Measurements from ENCODE around the gene RAB21.

The RAB21 gene

DNA sequence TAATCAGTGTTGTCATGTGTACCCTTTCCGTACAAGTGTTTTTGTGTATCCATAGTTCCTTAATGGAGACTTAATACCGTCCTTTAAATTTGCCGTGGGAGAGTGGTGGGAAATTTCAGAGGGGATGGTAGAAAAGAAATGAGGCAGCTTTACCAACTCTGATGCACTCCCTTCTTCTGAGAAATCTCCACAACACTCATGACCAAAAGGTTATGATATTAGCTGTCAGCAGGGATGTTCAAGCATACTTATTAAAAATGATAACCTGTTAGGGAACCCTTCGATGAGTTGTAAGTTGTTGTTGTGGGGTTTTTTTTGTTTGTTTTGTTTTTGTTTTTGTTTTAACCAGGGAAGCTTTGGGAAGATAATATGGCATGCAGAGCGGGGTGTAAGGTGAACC, 12.5 kb downstream of the RAB21 start:
- H3K27ac Mint-ChIP-seq: peak overlapping the region; percentile 36
- peaks cover 74% of the 10 kb centered on the region for H3K4me1 Mint-ChIP-seq
- H3K27me3 Mint-ChIP-seq: no peaks in the 10 kb centered on the region
- H3K9me3 Mint-ChIP-seq: peaks cover 4% of the 10 kb centered on the region
- peaks cover 29% of the 10 kb centered on the region for H3K36me3 Mint-ChIP-seq
- peak overlapping the region; percentile 40 for H3K4me3 Mint-ChIP-seq

DNA sequence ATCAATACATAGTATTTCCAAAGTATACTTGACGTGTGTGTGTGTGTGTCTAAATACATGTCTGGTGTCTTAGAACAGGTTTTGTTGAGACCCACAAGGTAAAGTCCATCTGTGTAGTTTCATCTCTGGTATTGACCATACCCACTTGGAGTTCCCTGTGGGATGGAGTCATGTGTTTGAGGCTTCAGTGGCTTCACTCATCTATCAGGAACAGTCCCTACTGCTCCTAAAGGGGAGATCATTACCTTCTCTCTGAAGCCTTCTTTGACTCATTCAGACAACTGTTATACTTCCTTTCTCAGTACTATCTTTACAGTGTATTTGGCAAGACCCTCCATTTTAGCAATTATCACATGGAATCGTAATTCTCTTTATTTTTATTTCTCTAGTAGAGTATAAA, 14.2 kb downstream of the RAB21 start:
- no peak overlapping the region for H3K27ac Mint-ChIP-seq
- H3K27me3 Mint-ChIP-seq: no peaks in the 10 kb centered on the region
- no peaks in the 10 kb centered on the region for H3K9me3 Mint-ChIP-seq
- H3K4me1 Mint-ChIP-seq: peaks cover 64% of the 10 kb centered on the region
- H3K4me3 Mint-ChIP-seq: no peak overlapping the region
- peaks cover 28% of the 10 kb centered on the region for H3K36me3 Mint-ChIP-seq

DNA sequence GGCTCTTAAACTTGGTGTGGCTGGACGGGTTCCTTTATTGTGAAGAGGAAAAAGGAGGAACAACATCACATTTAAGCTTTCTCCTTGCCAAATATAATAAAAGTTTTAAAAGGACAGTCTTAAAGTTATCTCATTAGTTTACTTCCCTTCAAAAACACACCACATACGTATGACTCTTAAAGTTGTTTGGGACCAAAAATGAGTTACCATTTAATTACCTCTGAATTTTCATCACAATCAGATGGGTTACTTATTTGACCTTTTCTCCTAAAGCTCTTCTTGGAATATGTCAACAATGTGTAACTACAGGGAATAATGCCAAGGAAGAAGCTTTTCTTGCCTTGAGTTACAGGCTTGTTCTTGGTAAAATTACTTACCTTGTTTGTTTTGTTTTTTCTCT, 16.4 kb downstream of the RAB21 start:
- H3K4me1 Mint-ChIP-seq: peaks cover 47% of the 10 kb centered on the region
- no peak overlapping the region for H3K27ac Mint-ChIP-seq

DNA sequence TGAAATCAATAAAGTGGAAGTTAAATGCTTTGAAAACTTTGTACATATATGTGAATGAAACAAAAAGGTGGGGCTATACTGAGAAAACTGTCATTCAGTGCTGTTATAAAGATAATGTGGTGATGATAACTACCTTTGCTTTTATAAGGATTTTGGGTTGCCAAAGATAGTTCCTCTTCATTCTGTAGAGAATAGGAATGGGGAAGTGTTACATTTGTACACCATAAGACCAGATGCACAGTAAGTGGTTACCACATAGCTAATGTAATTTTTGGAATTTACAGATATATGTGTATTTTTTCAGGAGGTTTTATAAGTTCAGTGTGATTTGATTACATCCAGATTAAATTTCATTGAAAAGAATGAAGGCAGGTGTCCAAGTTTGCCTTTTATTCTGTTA, 18.1 kb downstream of the RAB21 start:
- Mint-ChIP-seq H3K4me3 (no peak overlapping the region), H3K27me3 (no peaks in the 10 kb centered on the region), H3K27ac (no peak overlapping the region), H3K9me3 (no peaks in the 10 kb centered on the region), H3K4me1 (peaks cover 30% of the 10 kb centered on the region), H3K36me3 (peaks cover 16% of the 10 kb centered on the region)

More for the DNA sequence above, 16.4 kb downstream of the RAB21 start:
- peaks cover 20% of the 10 kb centered on the region for H3K36me3 Mint-ChIP-seq
- no peak overlapping the region for H3K4me3 Mint-ChIP-seq
- H3K9me3 Mint-ChIP-seq: no peaks in the 10 kb centered on the region
- H3K27me3 Mint-ChIP-seq: no peaks in the 10 kb centered on the region

DNA sequence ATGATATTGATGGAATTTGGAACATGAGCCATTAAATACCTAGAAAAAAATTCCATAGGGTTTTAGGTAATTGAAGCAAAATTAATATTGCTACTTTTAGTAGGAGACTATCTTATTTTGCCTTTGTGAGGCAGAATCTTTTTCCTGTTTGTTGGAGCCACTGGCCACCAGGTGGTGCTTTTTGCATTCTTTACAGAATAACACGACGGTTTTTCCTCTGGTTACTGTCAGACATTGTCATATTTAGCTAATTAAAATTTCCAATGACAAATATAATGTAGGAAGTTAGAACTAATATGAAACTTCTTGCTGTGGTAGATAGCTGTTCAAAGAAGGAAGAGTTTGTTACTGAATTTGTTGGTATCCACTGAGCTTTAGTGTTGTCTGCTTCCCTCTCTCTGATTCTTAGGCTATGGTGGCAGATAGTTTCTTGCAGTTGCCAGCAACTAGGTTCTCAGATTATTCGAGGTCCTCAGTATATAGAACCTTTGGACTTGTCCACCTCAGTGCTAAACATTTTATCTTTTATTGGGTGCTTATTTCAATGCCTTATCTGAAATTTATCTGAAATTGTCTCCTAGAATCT, 25.7 kb downstream of the RAB21 start:
- Mint-ChIP-seq H3K36me3 (peaks cover 13% of the 10 kb centered on the region), H3K4me3 (no peak overlapping the region), H3K9me3 (no peaks in the 10 kb centered on the region), H3K27ac (peak overlapping the region; percentile 83), H3K27me3 (no peaks in the 10 kb centered on the region), H3K4me1 (peaks cover 6% of the 10 kb centered on the region)

DNA sequence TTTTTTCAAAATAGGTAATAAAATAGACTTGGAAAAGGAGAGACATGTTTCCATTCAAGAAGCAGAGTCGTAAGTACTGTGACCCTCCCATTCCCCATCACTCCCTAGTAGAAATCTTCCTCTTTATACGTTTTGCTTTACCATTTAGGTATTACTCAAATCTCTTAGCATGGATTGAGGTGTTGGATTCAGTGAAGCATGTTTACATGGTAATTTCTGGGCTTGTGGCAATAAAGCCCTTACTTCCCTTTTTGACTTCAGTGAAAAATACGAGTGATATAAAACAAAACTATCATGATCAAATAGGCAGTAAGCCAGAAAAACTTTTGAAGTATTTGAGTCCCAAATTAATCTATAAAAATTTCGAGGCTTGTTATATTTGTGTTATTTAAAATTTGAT, 27.4 kb downstream of the RAB21 start:
- no peaks in the 10 kb centered on the region for H3K27me3 Mint-ChIP-seq
- H3K4me3 Mint-ChIP-seq: no peak overlapping the region
- H3K4me1 Mint-ChIP-seq: peaks cover 15% of the 10 kb centered on the region
- peaks cover 17% of the 10 kb centered on the region for H3K36me3 Mint-ChIP-seq
- no peaks in the 10 kb centered on the region for H3K9me3 Mint-ChIP-seq
- no peak overlapping the region for H3K27ac Mint-ChIP-seq

DNA sequence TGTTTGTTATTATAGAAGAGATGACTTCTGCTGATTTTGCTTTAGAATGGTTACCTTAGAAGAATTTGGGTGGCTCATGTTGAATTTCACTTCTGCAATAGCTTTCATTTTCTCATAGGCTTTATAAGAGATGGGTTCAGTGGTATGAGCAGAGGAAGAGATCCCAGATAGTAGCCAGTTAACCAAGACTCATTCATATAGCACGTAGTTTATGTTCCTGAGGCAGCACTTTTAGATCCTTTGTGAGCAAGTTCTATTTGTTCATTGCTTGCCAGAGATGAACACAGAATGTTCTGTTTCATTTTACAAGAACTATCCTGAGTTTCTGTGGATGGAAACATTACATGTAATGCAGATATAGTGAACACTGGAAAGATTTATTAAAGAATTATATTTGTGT, 32.2 kb downstream of the RAB21 start:
- no peaks in the 10 kb centered on the region for H3K27me3 Mint-ChIP-seq
- H3K4me1 Mint-ChIP-seq: peaks cover 23% of the 10 kb centered on the region
- H3K9me3 Mint-ChIP-seq: no peaks in the 10 kb centered on the region
- no peak overlapping the region for H3K4me3 Mint-ChIP-seq
- H3K36me3 Mint-ChIP-seq: peaks cover 12% of the 10 kb centered on the region
- H3K27ac Mint-ChIP-seq: peak overlapping the region; percentile 56

DNA sequence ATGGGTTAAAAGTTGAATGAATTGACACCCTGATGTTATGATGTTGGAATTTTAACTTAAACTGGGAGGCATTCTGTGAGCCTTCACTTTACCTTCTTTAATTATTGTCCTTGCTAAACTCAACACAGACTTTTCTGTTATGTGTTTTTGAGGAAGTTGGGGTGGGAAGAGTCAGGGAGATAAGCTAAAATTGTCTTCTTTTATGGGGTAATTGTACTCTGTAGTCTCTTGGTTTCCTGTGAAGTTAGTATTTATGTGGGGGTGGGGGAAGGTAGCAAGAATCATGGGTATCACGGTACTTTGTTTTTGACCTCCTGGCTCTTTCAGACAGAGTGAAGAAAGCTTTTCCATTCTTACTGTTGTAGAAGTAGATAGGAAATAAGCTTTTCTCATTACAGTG, 32.9 kb downstream of the RAB21 start:
- Mint-ChIP-seq H3K27ac (peak overlapping the region; percentile 81), H3K36me3 (peaks cover 12% of the 10 kb centered on the region), H3K4me3 (no peak overlapping the region), H3K9me3 (no peaks in the 10 kb centered on the region), H3K4me1 (peaks cover 23% of the 10 kb centered on the region), H3K27me3 (no peaks in the 10 kb centered on the region)

DNA sequence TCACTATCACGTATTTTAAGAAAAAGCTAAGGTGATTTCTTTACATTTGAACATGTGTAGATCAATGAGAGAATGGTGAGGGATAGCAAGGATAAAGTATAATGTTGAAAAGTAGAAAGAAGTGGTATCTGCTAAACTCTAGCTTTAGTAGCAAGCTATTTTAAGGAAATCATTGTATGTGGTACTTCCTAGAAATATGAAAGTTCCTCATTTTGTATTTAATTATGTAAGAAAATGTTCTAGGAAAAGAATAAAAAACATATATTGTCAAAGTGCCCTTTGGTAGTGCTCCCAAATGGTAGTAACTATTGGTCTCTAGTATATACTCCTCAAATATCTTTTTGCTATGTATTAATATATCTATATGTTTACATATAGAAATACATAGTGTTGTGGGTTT, 35.7 kb downstream of the RAB21 start:
- Mint-ChIP-seq H3K9me3 (no peaks in the 10 kb centered on the region), H3K4me1 (peaks cover 23% of the 10 kb centered on the region), H3K27ac (no peak overlapping the region), H3K4me3 (no peak overlapping the region), H3K27me3 (no peaks in the 10 kb centered on the region), H3K36me3 (peaks cover 4% of the 10 kb centered on the region)

DNA sequence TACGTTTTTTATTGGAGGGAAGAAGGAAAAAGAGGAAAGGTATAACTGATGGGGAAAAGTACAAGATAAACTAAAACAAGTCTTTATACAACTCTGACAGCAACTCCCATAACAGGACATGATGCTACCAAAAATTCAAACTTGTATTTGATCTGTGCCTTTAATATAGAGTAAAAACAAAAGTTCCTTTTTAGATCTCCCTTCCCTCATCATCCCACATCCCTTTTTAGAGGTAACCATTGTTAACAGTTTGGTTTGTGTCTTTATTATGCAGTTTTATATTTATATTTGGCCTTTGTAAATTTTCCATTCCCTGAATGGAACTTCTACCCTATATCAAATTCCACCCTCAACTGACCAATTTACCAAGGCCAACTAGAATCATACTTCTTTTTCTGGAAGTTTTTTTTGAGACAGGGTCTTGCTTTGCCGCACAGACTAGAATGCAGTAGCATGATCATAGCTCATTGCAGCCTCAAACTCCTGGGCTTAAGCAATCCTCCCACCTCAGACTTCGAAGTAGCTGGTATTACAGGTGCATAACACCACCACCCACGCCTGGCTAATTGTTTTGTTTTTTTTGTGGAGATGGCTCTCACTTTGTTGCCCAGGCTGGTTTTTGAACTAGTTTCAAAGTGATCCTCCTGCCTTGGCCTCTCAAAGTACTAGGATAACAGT, 36.9 kb downstream of the RAB21 start:
- H3K4me3 Mint-ChIP-seq: no peak overlapping the region
- H3K27me3 Mint-ChIP-seq: no peaks in the 10 kb centered on the region
- peaks cover 19% of the 10 kb centered on the region for H3K4me1 Mint-ChIP-seq
- H3K36me3 Mint-ChIP-seq: peaks cover 2% of the 10 kb centered on the region
- no peaks in the 10 kb centered on the region for H3K9me3 Mint-ChIP-seq
- H3K27ac Mint-ChIP-seq: peak overlapping the region; percentile 46

DNA sequence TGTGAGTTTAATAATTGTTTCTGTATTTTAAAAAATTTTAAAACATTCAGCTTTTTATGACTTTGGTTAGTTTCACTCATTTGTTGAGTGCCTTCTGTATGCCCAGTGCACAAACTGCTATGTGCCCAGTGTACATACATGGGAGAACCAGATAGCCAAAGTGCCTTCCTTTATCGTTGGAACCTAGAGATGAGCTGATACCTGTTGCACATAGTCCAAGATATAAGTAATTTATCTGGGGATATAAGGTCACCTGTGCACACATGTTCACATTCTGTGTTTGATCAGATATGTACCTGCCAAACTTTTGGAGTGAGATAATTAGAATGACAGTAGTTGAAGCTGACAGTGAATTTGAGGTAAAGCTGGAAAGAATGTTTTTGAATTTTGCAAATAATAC, 37.9 kb downstream of the RAB21 start:
- Mint-ChIP-seq H3K27ac (no peak overlapping the region), H3K27me3 (no peaks in the 10 kb centered on the region), H3K4me3 (no peak overlapping the region), H3K9me3 (no peaks in the 10 kb centered on the region), H3K36me3 (no peaks in the 10 kb centered on the region), H3K4me1 (peaks cover 10% of the 10 kb centered on the region)

DNA sequence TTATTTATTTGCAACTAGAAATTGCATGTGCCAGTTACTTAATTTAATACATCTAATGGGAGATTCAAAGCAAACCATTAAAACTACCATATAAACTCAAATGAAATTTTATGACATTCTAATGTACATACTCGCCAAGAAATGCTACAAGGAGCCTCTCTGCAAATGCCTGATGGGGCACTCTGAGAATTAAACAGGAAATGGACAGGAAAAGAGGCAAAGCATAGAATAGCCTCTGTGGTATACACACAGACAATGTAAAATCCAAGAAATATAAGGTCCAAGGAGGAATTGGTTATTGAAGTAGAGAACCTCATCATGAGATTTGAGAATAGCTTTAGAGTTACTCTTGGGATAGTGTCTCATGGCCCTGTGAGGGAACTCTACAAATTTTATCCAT, 41.2 kb downstream of the RAB21 start:
- Mint-ChIP-seq H3K4me1 (peaks cover 6% of the 10 kb centered on the region), H3K27me3 (no peaks in the 10 kb centered on the region), H3K9me3 (no peaks in the 10 kb centered on the region), H3K27ac (no peak overlapping the region), H3K36me3 (no peaks in the 10 kb centered on the region), H3K4me3 (no peak overlapping the region)

DNA sequence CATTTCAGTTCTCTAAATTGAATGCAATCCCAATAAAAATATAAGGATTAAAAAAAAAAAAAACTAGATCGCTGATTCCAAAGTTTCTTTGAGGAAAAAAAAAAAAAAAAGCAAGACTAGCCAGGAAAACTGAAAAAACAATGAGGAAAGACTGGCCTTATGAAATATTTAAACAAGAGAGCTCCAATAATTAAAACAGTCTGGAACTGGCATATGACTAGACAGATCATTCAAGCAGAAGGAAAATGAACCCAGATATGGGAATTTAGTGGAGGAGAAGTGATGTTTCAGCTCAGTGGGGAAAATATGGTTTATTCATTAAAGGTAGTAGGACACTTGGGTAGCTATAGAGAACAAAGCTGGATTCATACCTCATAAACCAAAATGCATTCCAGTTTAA, 42.9 kb downstream of the RAB21 start:
- Mint-ChIP-seq H3K9me3 (no peaks in the 10 kb centered on the region), H3K36me3 (no peaks in the 10 kb centered on the region), H3K4me1 (no peaks in the 10 kb centered on the region), H3K27me3 (no peaks in the 10 kb centered on the region), H3K4me3 (no peak overlapping the region), H3K27ac (no peak overlapping the region)

DNA sequence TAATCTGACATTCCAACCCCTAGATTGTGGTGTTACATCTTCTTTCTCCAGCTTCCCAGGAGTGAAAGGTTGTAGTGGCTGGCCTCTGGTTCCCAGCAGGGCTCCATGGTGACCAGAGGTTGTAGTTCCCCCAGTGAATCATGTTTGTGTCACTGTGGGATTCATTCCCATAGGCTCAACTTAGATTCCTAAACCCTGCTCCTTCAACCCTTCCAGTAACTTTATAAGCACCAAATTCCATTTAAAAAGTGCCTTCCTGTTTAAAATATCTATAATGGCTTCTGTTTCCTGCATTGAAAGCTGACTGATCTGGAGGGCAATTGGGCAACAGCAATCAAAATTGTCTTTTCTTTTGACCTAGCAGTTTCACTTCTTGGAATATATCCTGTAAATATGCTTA, 44.4 kb downstream of the RAB21 start:
- no peaks in the 10 kb centered on the region for H3K36me3 Mint-ChIP-seq
- no peaks in the 10 kb centered on the region for H3K9me3 Mint-ChIP-seq
- H3K27ac Mint-ChIP-seq: no peak overlapping the region
- H3K27me3 Mint-ChIP-seq: no peaks in the 10 kb centered on the region
- H3K4me3 Mint-ChIP-seq: no peak overlapping the region
- H3K4me1 Mint-ChIP-seq: no peaks in the 10 kb centered on the region

DNA sequence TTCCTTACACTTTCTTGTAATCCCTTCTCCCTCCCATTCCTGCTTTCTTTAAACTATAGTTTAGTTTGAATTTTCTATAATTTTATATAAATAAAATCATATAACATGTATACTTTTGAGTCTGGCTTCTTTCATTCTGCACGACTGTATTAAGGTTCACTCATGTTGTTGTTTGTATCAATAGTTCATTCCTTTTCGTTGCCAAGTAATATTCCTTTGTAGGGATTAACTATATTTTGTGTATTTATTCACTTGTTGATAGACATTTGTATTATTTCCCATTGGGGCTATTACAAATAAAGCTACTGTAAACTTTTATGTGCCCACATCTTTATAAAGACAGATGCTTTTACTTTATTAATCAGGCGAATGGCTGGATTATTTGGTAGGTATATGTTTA, 45.5 kb downstream of the RAB21 start:
- Mint-ChIP-seq H3K9me3 (no peaks in the 10 kb centered on the region), H3K36me3 (no peaks in the 10 kb centered on the region), H3K27ac (no peak overlapping the region), H3K4me1 (no peaks in the 10 kb centered on the region), H3K27me3 (peaks cover 3% of the 10 kb centered on the region), H3K4me3 (no peak overlapping the region)

DNA sequence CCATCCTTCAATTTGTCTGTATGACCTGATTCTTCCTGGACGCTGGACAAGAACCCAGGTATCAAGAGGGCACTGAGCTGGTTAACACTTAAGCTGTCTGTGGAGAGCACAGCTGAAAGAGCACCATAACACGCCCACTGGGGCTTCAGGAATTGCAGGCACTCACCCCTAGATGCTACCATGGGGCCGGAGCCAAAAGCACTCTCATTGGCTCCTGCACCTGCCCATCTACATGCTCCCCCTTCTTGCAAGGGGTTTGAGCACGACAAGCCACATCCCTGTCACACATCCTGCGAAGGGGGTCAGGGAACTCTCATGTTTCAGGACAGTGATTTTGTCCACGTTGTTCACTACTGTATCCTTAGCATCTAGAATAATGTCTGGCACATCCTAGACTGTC, 49.8 kb downstream of the RAB21 start:
- no peaks in the 10 kb centered on the region for H3K4me1 Mint-ChIP-seq
- no peaks in the 10 kb centered on the region for H3K36me3 Mint-ChIP-seq
- H3K27ac Mint-ChIP-seq: no peak overlapping the region
- H3K27me3 Mint-ChIP-seq: peaks cover 7% of the 10 kb centered on the region
- H3K9me3 Mint-ChIP-seq: no peaks in the 10 kb centered on the region
- H3K4me3 Mint-ChIP-seq: no peak overlapping the region

DNA sequence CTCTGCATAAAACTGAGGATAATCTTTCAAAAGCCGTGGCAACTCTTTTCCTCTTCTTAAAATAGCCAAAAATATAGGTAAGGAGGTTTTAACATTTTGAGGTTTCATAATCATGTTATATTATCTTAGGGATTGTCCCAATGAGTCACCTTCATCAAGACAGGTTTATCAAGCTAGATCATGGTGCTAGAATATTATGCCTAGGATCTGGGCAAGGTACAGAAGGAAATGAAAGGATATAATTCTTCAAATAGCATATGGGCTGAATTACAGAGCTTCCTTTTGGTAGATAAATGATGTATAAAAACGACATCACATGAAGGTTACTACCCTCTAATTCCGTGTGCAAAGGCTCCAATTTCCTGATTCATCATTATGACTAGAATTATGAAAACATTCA, 56.3 kb downstream of the RAB21 start:
- H3K4me3 Mint-ChIP-seq: no peak overlapping the region
- H3K36me3 Mint-ChIP-seq: no peaks in the 10 kb centered on the region
- no peak overlapping the region for H3K27ac Mint-ChIP-seq
- no peaks in the 10 kb centered on the region for H3K9me3 Mint-ChIP-seq
- H3K4me1 Mint-ChIP-seq: no peaks in the 10 kb centered on the region
- H3K27me3 Mint-ChIP-seq: peaks cover 10% of the 10 kb centered on the region
